Measurements from ENCODE around the gene SLC15A4. TPM values are rescaled to one million over a fixed set of nuclear protein-coding genes. Genes with fewer than 3 reads are reported as not detected.

The SLC15A4 gene
- total RNA-seq, 4 donors from 2014 or later, result 25.4 to 37.0 (median 32.3) TPM

DNA sequence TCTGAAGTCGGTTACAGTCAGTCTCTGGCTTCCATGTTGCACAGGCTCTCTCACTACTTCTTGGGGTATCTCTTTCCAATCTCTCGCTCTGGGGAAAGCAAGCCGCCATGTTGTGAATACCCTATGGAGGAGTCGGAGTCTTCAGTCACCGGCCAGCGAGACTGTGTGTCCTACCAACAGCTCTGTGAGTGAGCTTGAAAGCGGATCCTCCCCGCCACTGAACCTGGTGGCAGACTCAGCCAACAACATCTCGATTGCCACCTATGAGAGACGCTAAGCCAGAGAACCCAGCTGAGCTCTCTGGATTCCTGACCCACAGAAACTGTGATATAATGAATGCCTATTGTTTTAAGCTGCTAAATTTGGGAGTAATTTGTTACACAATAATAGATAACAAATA lies 51.5 kb downstream of the SLC15A4 start:
- no peak for DNase-seq
- H3K4me1 ChIP-seq, result no peaks in the 10 kb centered on the region

GRCh38 chr12:128771681-128772080 lies 52.1 kb downstream of the SLC15A4 start:
- H3K9me3 ChIP-seq, result no peaks in the 10 kb centered on the region
- no peak for TF ChIP-seq POLR2A (IDR thresholded peaks at IDR 0.05)
- TF ChIP-seq, protein P1, sequence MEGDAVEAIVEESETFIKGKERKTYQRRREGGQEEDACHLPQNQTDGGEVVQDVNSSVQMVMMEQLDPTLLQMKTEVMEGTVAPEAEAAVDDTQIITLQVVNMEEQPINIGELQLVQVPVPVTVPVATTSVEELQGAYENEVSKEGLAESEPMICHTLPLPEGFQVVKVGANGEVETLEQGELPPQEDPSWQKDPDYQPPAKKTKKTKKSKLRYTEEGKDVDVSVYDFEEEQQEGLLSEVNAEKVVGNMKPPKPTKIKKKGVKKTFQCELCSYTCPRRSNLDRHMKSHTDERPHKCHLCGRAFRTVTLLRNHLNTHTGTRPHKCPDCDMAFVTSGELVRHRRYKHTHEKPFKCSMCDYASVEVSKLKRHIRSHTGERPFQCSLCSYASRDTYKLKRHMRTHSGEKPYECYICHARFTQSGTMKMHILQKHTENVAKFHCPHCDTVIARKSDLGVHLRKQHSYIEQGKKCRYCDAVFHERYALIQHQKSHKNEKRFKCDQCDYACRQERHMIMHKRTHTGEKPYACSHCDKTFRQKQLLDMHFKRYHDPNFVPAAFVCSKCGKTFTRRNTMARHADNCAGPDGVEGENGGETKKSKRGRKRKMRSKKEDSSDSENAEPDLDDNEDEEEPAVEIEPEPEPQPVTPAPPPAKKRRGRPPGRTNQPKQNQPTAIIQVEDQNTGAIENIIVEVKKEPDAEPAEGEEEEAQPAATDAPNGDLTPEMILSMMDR (IDR thresholded peaks at IDR 0.05), result no peak
- H3K4me1 ChIP-seq, result no peaks in the 10 kb centered on the region
- no peak for DNase-seq
- H3K27me3 ChIP-seq, result no peaks in the 10 kb centered on the region
- H3K36me3 ChIP-seq, result no peaks in the 10 kb centered on the region
- H3K27ac ChIP-seq, result no peak overlapping the region
- no peak overlapping the region for H3K4me3 ChIP-seq

More for the DNA sequence above, 51.5 kb downstream of the SLC15A4 start:
- no peaks in the 10 kb centered on the region for H3K36me3 ChIP-seq
- H3K27ac ChIP-seq, result no peak overlapping the region
- H3K27me3 ChIP-seq, result no peaks in the 10 kb centered on the region
- H3K9me3 ChIP-seq, result no peaks in the 10 kb centered on the region
- TF ChIP-seq, protein P1 (IDR thresholded peaks at IDR 0.05), result no peak
- H3K4me3 ChIP-seq, result no peak overlapping the region

DNA sequence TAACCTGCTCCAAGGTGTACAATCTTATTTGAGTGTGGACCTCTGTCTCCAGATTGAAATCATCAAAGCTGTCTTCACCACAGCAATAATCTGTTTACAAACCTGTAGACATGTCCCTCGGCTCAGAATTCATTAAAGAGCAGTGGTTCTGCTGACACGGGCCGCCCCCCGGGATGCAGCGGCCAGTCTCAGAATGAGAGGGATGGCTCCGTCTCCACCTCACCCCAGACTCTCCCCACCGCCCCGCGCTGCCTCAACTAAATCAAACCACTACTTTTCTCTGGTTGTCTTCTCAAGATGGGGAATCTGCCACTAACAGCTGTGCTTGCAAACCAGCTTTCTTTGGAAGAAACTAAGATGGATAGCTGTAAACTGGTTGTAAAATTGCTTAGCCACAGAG lies 56.2 kb downstream of the SLC15A4 start:
- Histone ChIP-seq H3K4me3 (no peak overlapping the region), H3K9me3 (no peaks in the 10 kb centered on the region), H3K27ac (no peak overlapping the region), H3K4me1 (no peaks in the 10 kb centered on the region), H3K36me3 (no peaks in the 10 kb centered on the region), H3K27me3 (no peaks in the 10 kb centered on the region)
- DNase-seq, result no peak
- TF ChIP-seq POLR2A (IDR thresholded peaks at IDR 0.05), result no peak
- TF ChIP-seq, protein P1 (IDR thresholded peaks at IDR 0.05), result no peak

DNA sequence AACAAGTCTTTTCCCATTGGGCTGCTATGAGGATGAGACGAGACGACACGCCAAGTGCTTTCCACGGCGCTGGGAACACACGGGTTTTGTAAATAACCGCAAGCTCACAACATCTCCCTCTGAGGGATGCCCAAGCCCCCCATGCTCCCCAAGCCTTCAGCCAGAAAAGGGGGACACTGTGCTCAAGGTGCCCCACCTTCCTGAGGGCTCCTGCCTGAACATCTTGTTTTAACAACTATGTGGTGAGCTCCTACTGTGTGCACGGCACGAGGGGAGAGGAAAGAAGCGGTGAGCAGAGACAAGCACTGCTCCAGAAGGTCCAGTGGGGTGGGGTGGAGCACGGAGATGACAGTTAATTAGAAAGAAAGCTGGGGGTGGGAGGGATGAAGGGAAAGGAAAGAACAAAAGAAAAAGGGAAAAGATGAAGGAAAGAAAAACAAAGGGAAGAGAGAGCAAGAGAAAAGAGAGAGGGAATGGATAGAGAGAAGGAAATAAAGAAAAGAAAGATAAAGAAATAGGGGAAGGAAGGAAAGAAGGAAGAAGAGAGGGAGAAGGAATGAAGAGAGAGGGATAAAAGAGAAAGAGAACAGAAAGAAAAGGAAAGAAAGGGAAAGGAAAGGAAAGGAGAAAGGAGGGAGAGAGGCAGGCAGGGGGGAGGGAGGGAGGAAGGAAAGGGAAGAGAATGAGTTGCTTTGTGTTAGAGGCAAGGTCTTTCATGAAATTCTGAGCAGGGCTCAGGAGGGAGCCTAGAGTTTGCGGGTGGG lies 56.8 kb downstream of the SLC15A4 start:
- H3K36me3 ChIP-seq, result no peaks in the 10 kb centered on the region
- no peak for DNase-seq
- H3K4me3 ChIP-seq, result no peak overlapping the region
- no peaks in the 10 kb centered on the region for H3K27me3 ChIP-seq
- no peak overlapping the region for H3K27ac ChIP-seq
- no peak for TF ChIP-seq POLR2A (IDR thresholded peaks at IDR 0.05)
- TF ChIP-seq, protein P1 (IDR thresholded peaks at IDR 0.05), result no peak
- H3K9me3 ChIP-seq, result no peaks in the 10 kb centered on the region
- no peaks in the 10 kb centered on the region for H3K4me1 ChIP-seq

DNA sequence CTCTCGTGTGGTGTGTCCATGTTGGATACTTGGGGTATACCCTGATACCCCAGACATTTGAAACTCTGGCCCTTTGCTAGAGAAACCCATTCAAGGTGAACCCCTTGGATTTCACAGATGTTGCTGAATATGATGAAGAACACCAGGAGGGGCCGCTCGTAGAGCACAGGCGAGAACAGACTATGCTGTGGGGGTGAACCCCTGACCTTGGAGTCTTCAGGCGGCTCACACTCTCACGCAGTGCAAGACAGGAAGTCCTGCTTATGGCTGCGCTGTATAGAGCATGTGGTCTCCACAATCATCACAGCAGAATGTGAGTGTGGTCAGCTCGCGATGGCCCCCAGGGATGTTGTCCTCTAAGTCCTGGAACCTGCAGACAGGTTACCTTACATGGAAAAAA lies 60.4 kb downstream of the SLC15A4 start:
- Histone ChIP-seq H3K9me3 (no peaks in the 10 kb centered on the region), H3K27ac (no peak overlapping the region), H3K27me3 (no peaks in the 10 kb centered on the region), H3K4me3 (no peak overlapping the region), H3K36me3 (no peaks in the 10 kb centered on the region), H3K4me1 (no peaks in the 10 kb centered on the region)
- no peak for DNase-seq
- TF ChIP-seq, protein P1 (IDR thresholded peaks at IDR 0.05), result no peak
- no peak for TF ChIP-seq POLR2A (IDR thresholded peaks at IDR 0.05)

Measured in Peyer's patch (tissue), 4 donors.